NCI-H1694 (cell line): Measurements from ENCODE around the gene NDC1.
A peak's percentile ranks its signal among the peaks of the same experiment; 100 is the strongest.

Source experiments
- DNase-seq: peaks from one replicate; lab custom pipeline; 2025; lab: John Stamatoyannopoulos, UW

The NDC1 gene

GRCh38 chr1:53731043-53731600 is 107.0 kb downstream of the NDC1 start:
- no peak for DNase-seq

GRCh38 chr1:53730224-53730865 is 107.8 kb downstream of the NDC1 start:
- no peak for DNase-seq

GRCh38 chr1:53729456-53730223 is 108.5 kb downstream of the NDC1 start:
- DNase-seq, result no peak

- DNase-seq, result no peak
Observed at GRCh38 chr1:53728702-53729455, 109.2 kb downstream of the NDC1 start.

GRCh38 chr1:53728196-53728595 is 109.9 kb downstream of the NDC1 start:
- no peak for DNase-seq

DNA sequence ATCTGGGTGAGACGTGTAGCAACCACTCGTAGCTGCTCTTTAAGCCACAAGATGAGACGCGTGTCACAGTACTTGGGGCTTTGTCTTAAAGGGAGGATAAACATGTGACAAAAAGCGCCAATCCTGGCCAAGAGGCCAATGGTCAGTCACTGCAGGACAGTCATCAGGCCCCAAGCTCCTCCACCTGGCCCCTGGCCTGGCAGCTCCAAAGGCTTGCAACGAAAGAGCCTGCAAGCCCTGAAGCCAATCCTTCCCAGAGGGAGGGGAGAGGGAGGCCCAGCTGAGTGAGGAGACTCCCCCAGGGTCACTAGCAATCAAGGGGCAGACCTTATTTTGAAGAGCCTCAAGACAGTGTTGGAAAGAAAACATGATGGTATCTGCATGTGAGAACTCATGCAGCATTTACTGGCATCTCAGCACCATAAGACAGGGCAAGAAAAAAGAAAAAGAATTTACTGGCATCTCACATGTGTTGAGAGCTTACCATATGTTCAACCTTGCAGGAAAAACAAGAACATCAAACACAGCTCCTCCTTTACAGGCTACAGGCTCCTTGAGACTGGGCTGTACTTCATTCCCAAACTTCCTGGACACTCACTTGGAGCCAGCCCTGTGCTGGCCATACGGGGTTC is 110.5 kb downstream of the NDC1 start:
- DNase-seq, result no peak

DNA sequence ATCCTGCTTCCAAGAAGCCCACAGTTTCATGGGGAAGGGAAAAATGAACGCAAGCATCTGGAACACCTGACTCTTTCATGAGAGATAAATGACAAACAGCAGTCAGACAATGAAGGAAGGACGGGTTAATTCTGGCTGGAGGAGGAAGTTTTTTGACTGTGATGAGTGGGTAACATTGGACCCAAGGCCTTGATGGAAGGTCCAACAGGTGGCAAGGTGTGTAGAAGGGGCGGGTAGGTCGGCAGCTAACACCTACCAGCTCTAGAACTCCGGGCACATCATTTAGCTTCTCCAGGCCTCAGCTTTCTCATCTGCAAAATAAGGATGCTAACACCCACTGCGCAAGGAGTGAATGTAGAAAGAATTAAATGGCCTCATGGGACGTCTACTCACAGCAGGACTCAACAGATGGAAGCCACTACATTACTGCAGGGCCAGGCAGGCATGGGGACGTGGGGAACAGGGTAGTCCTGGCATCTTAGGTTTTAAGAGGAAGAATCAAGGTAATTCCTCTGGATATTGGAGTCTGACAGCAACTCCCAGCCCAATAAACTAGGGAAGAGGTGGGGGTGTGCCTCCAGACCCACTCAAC is 112.0 kb downstream of the NDC1 start:
- DNase-seq, result no peak

DNA sequence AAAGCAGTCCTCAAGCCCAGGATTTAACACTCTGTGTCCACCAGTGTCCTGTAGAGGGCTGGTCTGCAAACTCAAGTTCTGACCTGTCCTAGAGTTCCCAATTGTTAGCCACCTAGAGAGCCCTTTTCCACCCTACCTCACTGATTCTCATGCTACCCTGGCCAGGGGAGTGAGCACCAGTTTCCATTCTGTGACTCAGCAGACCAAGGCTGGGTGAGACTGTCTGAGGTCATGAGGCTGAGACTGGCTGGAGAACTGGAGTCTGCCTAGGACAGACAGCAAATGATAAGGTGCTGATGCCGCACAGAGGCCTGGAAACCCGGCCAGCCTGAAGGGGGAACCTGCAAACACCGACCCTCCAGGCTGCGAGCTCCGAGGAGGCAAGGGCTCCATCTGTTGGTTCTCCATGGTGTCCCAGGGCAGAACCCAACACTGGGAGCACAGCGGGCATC is 112.8 kb downstream of the NDC1 start:
- DNase-seq, result peak; percentile 38

- no peak for DNase-seq
Observed at GRCh38 chr1:53722025-53722424, 116.1 kb downstream of the NDC1 start.

DNA sequence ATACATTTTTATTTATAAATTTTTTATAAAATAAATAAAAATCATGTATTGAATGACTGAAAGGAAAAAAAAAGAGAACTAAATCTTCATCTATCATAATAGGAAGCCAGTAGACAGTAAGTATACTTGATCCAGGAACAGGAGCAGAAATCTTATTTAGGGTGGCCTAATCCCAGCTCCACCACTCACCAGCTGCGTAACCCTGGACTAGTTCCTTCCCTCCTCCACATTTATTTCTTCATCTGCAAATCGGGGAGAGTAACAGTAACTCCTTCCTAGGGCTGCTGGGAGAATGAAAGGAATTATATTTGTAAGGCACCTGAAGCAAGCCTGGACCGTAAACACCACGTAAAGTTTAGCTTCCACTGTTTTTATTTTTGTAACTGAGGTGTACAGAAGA is 117.0 kb downstream of the NDC1 start:
- no peak for DNase-seq

GRCh38 chr1:53719469-53719868 is 118.6 kb downstream of the NDC1 start:
- no peak for DNase-seq

DNA sequence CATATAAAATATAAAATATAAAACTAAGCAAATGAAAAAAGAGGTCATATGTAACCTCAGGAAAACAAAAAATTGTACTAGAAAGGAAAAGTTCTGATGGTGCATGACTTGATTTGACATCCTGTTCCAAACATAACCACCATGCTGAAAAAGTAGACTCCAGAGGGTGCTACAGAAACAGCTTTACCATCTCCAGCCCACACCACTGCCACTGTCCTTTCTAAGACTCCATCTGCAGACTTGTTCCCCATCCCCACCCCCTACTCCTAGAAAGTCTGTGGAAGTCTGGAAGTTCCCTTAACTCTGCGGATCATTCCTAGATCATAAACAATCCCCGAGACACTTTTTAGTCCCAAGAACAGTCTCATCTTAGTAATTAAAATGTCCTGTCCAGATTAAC is 119.7 kb downstream of the NDC1 start:
- DNase-seq, result no peak

- no peak for DNase-seq
Observed at GRCh38 chr1:53717025-53717804, 120.9 kb downstream of the NDC1 start.

GRCh38 chr1:53716150-53716549 is 121.9 kb downstream of the NDC1 start:
- no peak for DNase-seq

DNA sequence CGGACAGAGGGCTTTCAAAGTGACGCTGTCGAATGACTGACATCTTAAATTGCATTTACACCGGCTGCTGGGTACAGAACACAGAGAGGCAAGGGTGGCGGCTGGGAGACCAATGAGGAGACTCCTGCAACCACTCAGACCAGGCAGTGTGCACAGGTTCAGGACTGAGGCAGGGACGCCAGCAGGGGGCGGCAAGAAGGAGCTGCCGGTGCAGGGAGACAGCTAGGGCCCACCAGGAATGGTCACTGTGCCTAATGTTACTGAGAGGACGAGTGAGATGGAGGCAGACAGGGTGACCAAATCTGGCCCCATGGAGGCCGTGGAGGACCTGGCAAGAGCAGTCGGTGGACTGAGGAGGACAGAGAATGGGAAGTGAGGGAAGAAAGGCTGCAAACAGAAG is 122.6 kb downstream of the NDC1 start:
- no peak for DNase-seq
